Left ventricle myocardium superior (tissue), 1 donor: ENCODE results near the gene PALLD. TPM values are rescaled to one million over a fixed set of nuclear protein-coding genes. Genes with fewer than 3 reads are reported as not detected.

Source experiments
- ATAC-seq: fragments of 200-7000 bp; cut with Tn5 transposase; one replicate; pipeline ENCODE4 v1.9.1; 2020; ENCODE audit warnings: mild to moderate bottlenecking, moderate library complexity
- DNase-seq: peaks from one replicate; pipeline ENCODE4 v3.0.0-alpha.2; 2020
- intact Hi-C: fragments of 100-400 bp; cut with micrococcal nuclease; formaldehyde crosslinking; loops from one replicate; pipeline ENCODE4 v1.11.0; 2022
- total RNA-seq: library from RNA; stranded (reverse); fragmentation: NEBNext Ultra II Directional; extraction: Animal tissue kit (Norgen Biotek cat#: 25700); gene quantifications from one replicate; pipeline ENCODE4 v1.2.1, GENCODE V29; 2021
- donor health status: DM: no; HTN: yes; CAD: no; lungs with severe emphysema.

The PALLD gene
- total RNA-seq, 1 donor from 2014 or later, result 998 TPM

DNA sequence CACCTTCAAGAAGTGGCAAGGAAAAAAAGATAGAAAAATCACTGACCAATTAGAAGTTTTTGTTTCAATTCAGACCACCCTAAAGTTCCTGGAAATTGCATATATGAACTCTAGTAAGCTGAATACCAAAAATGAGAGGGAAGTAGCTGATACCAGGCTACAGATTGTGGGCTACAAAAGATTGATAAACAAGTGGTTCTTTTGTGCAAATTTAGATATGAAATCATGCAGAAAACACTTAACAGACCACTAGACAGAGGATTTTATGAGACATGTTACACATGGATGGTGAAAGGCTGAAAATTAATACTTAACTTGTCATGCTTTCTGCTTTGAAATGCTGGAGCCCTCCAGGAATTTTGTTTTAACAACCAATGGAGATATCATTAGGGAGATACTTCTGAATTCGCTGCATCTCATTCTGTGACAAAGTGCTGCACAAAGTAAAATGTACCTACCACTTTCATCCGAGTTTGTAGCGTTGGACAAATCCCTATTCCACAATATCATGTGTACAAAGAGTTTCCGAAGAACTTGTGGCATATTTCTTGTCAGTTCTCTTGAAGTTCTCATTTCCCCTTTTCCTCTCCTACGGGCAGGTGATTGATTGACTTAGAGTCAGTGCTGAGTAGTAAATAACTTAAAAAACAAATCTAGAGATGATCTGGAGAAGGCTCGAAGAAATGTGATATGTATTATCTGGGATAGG is 235.0 kb downstream of the PALLD start:
- ATAC-seq, result no peak
- no peak for DNase-seq
- intact Hi-C loops, result no loop called here

DNA sequence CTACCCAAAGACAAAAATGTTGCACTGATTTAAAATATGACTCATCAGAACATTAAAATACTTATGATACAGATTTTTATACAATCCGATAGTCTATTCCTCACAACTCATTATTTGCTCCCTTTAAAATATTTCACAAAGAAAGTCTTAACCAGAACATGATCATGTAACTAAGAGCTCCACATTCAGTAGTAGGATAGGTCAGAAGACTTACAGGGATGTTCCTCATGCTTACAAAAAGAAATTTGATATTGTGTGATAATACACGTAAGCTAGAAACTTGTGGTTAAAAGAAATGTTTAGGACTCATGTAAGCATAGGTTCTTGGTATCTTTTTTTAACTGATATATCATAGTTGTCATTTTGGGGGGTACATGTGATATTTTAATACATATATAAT is 235.9 kb downstream of the PALLD start:
- DNase-seq, result no peak
- no peak for ATAC-seq
- intact Hi-C loops, result no loop called here

DNA sequence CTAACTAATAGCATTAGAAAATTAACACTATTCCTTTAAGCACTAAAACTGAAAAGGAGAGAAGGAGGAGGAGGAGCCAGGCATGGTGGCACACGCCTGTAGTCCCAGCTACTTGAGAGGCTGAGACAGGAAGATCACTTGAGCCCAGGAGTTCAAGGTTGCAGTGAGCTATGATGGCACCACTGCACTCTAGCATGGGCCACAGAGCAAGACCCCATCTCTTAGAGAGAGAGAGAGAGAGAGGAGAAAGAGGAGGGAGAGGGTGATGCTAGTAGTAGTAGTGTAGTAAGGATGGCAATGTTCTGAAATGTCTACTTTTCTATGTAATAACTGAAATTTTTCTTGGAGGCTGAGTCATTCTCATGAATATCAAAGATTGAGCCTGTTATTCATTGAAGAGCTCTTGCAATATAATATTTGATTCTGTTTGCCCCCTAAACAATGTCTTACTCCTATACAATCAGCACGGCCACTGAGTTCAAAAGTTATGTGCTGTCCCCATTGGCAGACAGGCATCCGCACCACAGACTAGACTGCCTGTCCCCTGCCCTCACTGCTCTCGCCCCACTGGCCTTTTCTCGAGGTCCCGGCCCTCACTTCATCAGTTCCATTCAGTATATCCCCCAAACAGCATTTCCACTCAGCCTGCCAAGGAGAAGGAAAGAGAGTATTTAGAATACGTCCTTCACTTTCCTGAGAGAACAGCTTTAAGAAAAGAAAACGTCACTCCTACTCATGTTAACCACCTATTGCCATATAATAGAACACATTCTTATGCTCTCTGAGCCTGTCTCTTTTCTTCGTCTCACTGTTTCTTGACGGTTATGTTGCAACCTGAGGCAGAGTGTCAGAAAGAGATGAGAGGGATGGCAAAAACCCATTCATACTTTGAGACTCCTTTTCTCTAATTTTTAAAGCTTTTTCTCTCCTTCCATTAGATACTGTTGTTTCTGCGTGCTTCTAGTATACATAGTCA is 238.1 kb downstream of the PALLD start:
- DNase-seq (no peak), ATAC-seq (peak; percentile 54)
- intact Hi-C loops, result no loop called here

DNA sequence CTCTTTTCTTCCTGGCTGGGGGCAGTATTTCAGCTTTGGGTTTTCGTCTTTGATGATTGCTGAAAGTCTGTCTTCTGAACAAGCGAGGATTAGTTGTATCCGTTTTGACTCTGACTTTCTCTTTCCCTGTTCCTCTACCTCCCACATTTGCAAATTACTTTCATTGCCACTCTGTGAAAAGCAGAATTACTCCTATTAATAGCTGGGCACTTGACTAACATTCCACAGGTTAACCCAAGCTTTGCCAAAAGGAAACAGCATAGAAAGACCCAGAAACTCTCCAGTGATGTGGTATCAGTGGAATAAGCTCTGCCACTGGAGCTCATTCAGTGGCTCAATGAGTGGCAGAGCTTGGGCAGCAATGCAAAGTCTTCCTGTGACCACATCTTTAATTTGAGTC is 238.9 kb downstream of the PALLD start:
- DNase-seq, result no peak
- ATAC-seq, result peak; percentile 58
- intact Hi-C loops, result no loop called here

DNA sequence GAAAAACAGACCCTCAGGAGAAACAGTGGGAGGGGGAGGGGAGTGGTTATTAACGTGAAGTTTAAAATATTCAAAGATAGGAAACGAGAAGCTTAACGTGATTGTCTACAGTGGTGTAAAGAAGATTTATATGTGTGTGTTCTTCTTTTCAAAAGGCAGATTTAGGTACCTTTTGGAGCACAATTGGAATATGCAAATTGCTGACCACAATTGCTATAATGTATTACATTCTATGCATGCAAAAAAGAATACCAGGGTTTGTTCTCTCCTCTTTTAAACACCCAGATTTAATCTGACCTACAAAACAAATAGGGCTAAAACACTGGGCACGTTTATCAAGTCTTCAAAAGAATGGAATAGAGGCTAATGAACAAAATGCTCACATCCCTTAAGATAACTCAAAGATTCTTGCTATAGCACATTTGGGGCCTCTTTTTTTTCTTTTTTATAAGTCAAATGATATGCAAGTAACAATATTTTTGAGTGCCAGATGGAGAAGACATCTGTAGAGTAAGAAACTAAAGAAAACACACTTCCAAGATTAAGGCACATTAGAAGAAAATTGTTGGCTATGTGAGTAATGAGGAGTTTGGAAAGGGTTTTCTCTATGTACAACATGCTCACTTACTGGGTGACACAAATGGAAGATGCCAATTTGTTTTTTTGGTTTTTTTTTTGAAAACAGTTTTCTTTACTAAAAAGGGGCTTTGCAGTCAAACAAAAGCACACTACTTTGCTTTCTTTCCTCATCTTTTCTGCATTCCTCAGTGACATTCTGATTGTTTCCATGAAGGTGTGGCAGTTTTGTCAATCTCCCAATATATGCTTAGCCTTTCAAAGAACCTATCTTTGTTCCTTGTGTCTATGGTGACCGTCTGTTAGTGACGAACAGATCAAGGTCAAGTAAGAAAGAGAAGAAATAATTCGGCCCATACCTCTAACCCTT is 240.3 kb downstream of the PALLD start:
- ATAC-seq (no peak), DNase-seq (no peak)
- intact Hi-C loops, result no loop called here

DNA sequence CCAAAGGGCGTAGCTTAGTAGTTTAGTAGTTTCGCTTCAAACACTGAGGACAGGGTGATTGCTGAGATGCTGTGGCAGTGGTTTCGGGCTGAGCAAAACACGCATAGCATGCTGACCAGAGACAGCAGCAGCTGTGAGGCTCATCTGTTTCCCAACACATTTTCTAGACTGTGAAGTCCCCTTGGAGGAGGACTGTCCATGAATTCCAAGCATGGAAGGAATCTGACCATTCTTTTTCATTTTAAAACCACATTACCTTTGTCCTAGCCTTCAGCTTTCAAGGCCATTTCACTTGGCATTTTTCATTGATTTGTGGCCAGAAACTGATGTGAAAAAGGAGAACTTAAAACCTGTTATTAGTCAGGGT is 240.9 kb downstream of the PALLD start:
- intact Hi-C loops, result no loop called here
- DNase-seq (no peak), ATAC-seq (no peak)

DNA sequence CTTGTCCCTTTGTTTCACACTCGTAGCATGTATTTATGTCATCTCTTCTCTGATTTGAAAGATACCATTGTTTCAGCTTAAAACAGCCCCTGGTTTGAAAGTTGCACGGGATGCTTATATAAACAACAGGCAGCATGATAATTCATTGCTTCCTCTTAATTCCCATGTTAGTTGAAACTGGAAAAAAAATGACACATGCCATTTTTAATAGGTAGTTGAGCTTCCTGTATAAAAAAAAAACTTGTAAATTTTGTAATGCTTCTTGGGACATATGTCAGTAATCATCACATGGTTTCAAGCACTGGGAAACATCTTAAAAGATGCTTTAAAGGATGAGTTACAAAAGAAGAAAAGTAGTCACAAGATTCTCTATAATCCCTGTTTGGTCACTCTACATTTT is 243.0 kb downstream of the PALLD start:
- intact Hi-C loops, result no loop called here
- DNase-seq (no peak), ATAC-seq (no peak)

DNA sequence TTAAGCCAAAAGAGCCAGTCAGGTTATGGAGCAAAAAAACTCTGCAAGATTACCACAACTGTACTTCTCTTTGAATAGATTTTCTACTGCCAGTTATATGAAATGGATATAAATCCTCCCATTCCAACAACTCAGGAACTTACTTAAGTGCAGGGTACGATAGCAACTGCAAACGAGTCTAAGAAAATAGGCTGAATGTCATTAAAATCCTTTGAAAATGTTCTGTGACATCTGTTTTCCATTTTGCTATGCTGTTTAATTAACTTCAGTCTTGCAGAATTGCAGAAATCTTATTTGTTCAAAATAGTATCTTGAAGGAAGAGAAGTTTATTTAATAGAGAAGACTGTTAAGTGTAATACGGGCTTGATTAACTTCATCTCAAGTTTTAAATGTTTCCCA is 243.8 kb downstream of the PALLD start:
- no peak for DNase-seq
- intact Hi-C loops, result no loop called here
- ATAC-seq, result no peak

DNA sequence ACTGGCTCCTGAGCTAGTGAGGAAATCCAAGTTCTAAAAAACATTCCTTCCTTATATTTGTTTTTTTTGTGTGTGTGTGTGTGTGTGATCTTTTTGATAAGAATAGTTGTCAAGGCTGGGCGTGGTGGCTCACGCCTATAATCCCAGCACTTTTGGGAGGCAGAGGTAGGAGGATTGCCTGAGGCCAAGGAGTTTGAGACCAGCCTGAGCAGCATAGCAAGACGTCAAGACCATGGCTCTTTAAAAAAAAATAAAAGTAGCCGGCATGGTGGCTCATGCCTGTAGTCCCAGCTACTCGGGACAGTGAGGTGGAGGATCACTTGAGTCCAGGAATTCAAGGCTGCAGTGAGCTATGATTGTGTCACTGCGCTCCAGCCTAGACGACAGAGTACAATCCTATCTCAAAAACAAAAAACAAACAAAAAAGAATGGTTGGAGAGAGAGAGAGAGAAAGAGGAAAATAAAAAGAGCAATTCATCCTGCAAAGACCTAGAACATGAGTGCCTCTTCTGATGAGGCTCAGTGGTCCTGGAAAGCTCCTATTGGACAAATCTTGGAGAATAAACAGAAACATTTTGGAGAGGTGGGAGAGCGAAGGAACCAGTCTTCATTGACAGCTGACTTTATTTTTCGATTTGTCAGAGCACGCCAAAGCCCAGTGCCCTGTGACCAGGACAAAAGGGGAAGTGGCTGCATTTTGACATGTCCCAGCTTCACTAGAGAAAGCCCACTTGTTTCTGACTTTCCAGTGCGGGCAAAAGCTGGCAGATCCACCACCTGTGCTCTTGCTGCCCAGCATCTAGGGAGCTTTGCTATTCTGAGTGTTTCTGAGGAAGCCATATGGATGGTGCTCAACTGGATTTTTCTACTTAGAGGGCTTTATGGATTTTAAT is 244.7 kb downstream of the PALLD start:
- DNase-seq, result peak; percentile 26
- intact Hi-C loops, result no loop called here

DNA sequence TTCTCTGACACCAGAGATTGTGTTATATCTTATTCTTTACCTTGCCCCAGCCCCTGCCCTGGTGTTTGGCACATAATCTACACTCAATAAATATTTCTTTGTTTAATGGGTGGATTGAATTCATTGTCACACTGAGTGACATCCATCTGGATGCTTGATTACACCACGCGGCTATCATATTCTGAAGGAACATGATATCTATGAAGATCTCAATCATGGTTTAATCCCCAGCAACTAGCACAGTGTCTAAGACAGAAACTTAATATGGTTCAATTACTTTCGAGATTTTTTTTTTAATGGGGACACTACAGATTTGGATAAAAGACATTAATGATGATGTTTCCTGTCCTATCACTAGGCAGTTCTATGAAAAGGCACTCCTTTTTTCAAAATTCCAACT is 246.3 kb downstream of the PALLD start:
- ATAC-seq (no peak), DNase-seq (no peak)
- intact Hi-C loops, result no loop called here

More for the DNA sequence above, 244.7 kb downstream of the PALLD start:
- peak; percentile 27 for ATAC-seq

DNA sequence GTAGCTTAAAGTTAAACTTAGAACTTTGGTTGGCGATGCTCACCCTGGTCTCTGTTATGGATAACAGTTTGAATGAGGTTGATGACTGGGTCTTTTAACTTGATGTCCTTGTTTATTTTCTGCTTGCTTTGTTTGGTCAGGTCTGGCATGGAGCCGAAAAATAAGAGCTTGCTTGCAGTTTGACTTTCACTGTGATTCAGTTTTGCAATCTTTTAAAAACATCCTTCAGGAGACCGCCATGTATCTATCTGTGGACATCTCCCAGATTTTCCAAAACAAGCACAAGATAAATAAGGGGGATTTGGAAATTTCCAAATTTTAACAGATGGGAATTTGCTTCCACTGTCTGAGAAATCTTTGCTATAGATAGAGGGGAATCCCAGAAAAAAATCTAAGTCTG is 246.7 kb downstream of the PALLD start:
- DNase-seq (no peak), ATAC-seq (peak; percentile 35)
- intact Hi-C loops, result no loop called here

DNA sequence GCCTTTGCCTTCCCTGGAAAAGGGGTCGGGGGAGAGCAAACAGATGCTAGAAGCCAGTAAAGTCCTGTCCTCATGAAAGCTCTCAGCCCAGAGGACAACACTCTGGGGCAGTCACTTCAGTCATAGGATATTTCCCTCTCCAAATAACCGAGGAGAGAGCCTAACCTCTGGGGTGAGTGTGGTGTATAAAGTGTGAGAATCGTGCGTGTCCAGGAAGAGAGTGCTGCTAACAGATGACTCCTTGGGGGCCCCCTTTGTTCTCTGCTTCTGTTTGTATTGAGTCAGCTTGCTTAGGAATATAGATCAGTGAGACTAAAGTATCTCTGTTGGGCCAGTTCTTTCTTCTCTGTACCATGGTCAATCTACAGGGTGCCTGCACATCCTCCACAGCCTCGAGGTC is 247.2 kb downstream of the PALLD start:
- intact Hi-C loops, result no loop called here
- DNase-seq (no peak), ATAC-seq (peak; percentile 46)

DNA sequence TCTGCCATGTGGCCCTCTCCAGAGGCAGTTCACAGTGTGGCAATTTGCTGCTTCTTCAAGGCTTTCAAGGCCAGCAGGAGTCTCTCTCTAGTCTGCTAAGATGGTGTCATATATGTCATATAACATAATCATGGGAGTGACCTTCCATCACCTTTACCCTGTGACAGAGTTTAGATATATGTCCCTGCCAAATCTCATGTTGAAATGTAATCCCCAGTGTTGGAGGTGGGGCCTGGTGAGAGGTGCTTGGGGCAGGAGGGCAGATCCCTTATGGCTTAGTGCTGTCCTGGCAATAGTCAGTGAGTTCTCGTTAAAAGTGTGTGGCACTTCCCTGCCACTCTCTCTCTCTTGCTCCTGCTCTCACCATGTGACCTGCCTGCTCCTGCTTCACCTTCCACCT is 252.0 kb downstream of the PALLD start:
- peak; percentile 29 for ATAC-seq

DNA sequence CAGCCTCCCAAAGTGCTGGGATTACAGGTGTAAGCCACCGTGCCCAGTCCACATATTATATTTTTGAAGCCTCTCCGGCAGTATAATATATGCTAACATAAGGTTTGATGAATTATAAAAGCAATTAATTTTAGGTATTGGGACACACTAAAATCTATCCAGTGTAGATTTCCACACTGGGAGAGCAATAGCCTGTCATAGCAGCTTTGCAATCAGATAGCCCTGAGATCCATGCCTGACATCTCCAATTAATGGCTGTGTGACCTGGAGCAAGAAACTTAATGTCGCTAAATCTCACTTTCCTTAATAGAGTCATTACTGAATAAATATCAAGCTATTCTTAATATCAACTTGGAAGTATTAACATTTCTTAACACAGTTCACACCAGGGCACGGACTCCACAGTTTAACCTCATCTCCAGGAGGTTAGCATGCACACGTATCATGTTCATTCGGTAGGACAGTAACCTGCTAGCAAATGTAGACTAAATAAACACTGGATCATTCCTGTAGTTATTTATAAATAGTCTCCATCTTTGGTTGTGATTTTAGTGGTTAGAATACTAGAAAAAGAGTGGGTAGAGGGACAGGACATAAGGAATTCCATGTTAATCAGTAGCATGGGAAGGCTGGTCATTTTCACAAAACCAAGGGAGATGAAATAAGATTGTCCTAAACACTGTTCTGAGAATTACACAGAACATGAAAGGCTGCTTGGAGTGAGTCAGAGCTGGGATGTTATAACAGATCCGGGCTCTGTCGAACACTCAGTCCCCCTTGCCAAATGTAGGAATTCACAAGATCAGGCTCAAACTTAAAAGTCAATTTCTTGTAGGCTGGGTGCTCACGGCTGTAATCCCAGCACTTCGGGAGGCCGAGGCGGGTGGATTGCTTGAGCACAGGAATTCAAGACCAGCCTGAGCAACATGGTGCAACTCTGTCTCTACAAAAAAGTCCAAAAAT is 254.7 kb downstream of the PALLD start:
- ATAC-seq (no peak), DNase-seq (no peak)
- intact Hi-C loops, result no loop called here

More for the DNA sequence above, 252.0 kb downstream of the PALLD start:
- DNase-seq, result no peak
- intact Hi-C loops, result no loop called here

DNA sequence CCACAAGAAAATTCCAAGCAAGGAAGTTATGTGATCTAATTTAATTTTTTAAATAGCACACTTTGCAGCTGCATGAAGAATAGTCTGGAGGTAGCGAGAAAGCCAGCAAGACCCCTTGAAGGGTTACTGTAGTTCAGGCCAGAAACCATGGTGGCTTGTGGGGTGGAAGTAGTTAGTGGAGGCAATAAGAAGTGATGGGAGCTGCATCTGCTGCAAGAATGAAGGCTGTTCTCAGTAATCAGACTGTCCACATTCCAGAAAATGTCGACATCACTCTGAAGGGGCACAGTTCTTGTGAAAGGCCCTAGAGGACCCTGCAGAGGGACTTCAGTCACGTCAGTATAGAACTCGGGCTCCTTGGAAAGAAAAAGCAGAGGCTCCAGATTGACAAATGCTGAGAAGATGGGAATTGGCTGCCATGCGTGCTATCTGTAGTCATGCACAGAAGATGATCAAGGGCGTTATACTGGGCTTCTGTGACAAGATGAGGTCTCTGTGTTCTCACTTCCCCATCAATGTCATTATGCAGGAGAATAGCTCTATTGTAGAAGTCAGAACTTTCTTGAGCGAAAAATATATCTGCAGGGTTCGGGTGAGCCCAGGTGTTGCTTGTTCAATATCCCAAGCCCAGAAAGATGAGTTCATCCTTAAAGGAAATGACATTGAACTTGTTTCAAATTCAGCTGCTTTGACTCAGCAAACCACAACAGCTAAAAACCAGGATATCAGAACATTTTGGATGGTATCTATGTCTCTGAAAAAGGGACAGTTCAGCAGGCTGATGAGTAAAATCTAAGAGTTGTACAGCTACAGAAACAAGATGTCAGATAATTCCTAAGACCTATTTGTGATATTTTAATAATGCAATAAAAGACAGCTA is 259.0 kb downstream of the PALLD start:
- no peak for ATAC-seq
- intact Hi-C loops, result no loop called here
- DNase-seq, result no peak

DNA sequence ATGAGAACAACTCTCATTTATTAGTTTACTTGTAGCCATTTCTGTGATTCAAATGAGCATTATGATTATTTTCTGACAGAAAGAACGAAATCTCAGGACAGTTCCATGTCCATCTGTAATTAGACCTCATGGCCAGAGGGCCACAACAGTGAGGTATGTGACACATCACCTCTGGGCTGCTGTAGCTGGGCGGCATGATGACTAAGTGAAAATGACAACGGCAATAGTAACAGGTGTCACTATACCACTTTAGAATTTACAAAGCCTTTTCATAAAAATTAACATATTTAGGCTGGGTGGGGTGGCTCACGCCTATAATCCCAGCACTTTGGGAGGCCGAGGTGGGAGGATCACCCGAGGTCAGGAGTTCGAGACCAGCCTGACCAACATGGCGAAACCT is 260.6 kb downstream of the PALLD start:
- DNase-seq (no peak), ATAC-seq (no peak)
- intact Hi-C loops, result no loop called here
